Activated CD4-positive, alpha-beta T cell treated with anti-CD3 and anti-CD28 coated beads for 48 hours (primary cell): Measurements from ENCODE around the gene IFIH1.

Experiments
- DNase-seq: peaks from one replicate; pipeline ENCODE4 v3.0.0-alpha.2; 2020

IFIH1 gene

DNA sequence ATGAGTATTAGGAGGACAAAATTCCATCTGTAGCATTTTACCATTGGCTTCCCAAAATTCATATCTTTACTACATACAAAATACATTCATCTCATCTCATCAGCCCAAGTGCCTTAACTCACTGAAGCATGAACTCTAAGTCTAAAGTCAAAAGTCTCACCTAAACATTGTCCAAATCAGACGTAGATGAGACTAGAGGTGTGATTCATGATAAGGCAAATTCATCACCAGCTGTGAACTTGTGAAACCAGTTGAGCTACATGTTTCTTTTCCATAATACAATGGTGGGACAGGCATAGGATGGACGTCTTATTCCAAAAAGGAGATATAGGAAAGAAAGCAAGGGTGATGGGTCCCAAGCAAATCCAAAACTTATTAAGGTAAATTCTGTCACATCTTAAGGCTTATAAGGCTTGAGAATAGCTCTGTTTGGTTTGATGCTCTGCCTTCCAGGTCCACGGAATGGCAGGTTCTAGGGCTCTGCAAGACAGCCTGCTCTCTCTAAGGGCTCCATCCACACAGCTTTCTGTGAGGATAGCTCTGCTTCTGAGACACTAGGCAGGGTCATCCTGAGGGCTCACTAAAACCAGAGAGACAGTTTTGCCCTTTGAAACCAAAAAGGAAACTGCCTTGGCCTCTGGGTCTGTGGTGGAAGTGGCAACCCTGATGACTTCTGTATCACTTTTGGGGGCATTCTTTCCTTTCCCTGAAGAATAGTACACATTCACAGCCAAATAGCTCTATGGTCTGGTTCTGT lies 9.6 kb downstream of the IFIH1 start:
- DNase-seq = no peak

DNA sequence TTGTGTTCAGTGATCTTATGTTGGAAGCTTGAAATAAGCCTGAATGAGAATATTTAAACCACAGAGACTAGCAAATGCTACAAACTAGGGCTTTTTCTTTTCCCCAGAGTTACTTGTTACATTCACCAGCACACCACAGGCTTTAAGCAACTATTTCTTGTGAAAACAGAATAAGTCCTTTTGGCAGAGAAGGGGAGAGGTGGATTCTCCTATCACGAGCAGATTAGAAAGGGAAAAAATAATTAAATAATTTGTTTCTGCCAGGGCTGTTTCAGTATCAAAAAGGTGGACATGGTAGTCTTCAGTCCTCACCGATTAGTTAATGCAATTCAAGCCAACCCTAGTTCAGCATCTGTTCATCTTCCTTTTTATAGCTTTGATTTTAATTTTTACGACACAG lies 12.6 kb downstream of the IFIH1 start:
- DNase-seq = no peak

DNA sequence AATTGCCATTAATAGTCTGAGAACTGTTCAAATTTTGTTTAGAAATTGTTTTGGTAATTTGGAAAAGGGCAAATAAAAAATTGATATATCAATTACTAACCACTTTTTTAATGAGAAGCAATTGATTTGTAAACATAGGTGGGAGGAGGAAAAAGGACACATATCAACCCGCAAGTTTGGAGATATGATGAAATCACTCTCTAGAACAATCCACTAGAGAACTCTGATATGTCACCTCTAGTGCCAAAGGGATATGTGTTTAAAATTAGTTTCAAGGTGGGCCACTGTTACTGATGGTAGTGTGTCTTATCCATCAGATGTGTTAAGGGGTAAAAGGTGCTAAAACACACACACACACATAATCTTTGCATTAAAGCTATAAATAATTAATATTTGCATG lies 16.6 kb downstream of the IFIH1 start:
- no peak for DNase-seq

DNA sequence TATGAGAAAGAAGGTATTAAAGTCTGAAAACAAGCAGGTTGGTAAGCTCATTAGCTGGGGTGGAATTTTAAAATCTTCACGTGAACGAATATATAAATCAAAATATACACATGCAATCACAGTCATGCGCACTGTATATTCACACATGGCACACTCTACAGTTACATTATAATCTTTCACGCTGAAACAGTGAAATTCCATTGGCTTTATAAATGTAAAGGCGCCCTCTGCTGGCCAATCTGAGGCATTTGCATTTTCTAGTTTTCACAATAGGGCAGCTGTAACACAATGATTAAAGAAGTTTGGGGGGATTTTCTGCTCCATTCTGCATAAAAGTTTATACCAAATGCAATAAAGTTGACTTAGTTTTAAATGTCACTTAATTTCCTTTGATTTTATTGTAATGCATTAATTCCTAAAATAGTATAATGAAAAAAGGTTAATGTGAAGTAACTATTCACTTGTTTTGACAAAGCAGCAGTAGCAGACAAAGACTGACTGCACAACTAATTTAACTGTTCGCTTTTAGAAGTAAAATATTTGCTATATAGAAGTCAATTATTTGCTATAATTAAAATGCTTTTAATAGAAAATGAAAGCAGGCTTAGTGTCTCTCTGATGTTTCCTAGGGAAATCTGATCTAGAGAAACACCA lies 17.2 kb downstream of the IFIH1 start:
- DNase-seq = peak; percentile 64

DNA sequence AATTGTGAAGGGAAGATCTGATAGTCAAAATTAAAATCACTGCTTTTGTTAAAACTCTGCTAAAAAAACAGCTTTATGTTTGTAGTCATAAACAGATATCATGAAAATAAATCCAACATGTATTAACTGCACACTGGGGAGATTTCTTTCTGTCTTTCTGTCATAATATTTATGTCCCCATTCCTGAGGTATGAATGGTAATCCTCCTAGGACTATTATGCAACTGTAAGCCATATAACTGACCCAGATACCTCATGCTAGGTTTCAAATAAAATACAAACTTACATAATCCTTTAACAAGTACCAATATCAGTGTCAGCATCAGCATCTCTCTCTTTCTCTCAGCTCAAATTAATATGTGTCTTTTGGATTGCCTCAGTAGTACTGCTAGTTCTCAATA lies 18.2 kb downstream of the IFIH1 start:
- DNase-seq = no peak

DNA sequence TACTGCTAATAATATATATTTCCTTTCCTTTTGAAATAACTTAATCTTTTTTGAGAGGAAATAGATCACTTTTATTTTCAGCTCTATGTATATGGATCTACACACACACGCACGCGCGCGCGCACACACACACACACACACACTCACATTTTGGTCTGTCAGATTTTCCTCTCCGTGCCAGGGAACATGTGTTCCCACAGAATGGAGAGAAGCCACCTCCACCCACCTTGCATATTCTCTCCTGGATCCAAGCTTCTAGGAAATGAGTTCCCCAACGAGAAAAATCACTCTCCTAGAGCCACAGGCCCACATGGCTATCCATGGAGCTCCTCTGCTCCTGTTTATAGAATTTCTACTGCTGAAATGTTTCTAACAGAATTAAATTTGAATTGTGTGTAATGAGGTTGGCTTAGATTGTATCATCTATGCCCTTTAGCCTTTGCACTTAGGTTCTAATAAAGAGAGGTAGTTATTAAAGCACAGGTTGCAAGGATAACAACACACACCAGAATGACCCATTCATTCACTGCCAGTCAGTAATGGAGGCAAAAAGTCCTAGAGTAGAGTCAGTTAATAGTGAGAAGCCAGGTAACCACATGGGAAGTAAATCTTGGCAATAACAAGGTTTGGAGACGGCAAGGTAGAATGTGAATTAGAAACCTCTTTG lies 19.7 kb downstream of the IFIH1 start:
- DNase-seq = no peak

DNA sequence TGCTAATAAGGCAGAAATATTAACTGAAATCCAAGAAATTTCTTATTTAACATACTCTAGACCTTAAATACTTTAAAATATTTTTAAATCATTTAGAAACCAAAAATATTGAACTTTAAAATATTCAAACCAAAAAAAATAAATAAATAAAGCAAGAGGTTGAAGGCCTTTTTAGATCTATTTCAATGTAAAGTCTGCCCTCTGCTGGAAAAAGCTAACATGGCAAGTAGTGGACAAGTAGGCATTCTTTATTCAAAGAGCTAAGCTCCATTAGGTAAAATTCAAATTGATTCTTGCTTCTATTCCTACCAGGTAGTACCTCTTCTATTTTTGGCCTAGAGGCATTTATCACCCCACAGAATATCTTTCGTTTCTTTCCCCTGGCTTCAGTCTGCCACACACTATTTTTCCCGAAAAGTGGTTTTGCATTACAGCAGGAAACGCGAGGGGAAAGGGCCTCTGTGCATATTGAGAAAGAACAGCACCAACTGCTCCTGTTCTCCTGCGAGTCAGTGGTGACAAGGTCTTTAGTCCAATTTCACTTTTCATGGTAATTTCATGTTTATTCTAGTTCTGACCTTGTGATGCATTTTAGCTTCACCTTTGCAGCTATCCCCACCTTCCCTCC lies 20.4 kb downstream of the IFIH1 start:
- peak; percentile 67 for DNase-seq

DNA sequence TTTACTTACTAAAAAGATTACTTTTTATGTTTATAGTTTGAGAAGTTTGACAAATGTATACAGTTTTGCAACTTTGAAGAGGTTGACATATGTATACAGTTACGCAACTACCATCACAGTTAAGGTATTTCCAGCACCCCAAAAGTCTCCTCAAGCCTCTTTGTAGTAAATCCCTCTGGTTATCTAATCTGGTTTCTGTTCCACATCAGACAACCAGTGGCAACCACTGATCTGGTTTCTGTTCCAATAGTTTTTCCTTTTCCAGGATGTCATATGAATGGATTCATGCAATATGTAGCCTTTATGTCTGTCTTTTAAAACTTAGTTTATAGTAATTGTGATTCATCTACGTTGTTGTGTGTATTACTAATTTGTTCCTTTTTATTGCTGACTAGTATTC lies 23.5 kb downstream of the IFIH1 start:
- no peak for DNase-seq

DNA sequence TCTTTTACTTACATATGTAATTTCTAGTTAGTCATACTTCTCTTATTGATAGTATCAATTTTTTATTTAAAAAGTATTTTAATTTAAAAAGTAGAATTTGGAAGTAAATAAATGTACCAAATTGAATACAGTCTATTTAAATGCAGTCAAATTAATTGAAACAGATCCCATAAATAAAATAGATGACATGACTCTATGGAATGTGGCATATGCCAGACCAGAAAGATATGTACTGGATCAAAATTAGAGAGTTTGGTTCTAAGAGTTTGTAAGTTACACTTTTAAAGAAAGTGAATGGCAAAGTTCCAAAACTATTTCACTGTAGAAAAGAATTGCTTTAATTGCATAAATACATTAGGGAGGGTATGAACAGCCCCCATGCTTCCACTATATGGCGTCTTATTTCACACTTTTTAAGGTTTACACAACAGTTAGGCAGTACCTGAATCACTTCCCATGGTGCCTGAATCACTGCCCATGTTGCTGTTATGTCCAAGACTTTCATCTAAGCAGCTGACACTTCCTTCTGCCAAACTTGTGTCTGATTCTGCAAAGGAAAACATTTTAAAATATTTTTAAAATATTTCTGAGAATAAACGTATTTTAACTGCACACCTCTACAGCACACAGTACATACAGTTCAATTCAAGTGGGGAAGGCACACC lies 25.2 kb downstream of the IFIH1 start:
- no peak for DNase-seq

DNA sequence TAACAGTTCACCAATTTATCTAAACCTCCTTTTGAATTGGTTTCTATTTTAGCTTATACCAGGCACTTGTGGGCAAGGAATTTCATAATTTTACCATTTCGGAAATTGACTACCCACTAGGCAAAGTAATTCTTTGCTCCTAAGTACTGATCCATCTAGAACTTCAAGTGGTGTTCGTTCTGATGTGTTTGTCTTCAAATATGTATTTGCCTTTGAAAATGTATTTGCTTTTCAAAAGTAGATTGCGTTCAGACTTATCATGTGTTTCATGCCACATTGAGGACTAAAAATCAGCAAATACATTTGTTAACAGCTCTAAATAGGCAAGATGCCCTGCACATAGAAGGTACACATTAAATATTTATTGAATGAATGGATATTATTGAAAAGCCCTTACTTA lies 26.7 kb downstream of the IFIH1 start:
- no peak for DNase-seq

DNA sequence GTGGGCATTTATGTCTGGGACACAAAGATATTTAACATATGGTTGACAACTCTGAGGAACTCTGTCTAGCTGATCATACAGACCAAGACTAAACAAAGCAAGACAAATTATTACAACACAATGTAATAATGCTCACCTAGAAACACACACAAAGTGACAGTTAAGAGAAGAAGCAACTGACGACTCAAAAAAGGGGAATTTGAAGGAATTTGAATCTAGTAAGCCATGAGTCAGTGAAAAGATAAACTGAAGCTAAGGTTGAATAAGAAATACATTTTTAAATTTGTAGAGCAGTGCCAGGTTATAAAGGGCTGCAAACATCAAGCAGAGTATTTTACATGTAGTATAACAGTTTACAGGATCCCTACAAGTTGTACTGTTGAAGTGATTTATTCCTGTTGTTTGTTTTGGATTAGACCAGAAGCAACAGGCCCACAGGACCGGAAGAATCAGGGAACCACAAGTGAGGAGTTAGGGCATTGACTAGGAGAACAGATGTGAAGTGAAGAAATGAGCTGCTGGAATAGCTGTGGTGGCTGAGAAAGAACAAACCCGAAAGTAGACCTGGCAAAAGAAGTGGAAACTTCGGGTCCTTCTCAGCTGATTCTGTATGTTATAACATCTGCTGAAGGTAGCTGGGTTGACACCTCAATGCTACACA lies 35.6 kb downstream of the IFIH1 start:
- no peak for DNase-seq

DNA sequence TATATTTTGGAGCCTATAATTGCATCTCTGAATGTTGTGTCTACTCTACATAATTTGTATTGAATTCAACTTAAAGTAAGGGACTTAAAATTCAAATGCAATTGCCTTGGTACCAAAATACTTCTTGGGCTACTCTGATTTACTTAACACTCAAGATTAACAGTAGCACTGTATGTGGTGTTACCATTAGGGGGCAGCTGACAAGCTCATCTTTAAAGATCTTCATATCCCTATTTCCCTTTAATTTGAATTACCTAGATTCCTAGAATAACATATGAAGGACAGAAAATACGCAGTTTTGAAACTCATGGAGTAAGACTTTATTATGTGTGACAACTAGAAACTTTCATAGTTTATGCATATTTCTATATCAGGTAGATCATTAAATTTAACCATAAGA lies 37.8 kb downstream of the IFIH1 start:
- no peak for DNase-seq

DNA sequence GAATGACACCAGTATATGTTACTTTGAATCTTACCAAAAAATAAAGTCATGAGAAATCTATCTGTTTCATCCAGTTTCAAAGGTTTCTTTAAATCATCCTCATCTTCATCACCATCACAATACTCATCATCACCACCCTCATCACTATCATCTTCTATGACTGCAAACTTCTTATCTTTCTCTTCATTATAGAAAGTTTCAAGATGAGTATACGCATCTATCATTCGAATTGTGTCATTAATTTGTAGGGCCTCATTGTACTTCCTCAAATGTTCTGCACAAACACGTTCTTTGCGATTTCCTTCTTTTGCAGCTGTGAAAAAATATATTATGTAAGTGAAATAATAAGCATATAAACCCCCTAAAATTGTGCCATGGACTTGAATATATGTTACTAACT lies 41.1 kb downstream of the IFIH1 start:
- DNase-seq = no peak

DNA sequence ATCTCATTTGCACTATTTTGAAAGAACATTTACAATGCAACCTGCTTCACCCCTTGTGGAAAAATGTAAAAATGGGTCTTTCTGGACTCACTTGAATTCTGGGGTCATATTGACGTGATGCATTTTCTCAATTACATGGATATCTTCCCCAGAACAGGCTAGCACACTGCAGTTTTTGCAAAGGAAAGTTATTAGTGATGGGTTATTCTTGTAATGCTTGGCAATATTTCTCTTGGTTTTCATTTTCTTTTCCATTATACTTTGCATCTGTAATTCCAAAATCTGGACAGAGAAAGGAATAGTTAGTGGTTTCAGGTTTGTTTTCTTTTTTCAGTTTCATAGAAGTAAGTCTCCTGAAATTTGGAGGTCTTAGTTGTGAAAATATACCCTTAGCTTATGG lies 50.5 kb downstream of the IFIH1 start:
- no peak for DNase-seq

DNA sequence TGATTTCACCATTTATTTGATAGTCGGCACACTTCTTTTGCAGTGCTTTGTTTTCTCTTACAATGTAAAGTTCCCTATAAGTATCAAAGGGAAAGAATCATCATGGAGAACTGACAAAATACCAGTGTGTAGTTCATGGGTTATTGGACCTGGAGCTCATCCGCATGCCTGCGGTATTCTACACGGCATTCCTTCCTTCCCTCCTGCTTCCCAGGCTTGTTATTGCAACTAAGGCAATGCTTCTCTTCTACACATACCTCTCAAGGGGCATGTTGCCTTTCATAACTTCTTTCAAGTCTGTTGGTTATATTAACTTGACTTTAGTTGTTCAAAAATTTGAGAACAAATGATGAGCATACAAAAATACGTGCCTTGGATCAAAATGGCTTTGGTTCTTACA lies 51.0 kb downstream of the IFIH1 start:
- DNase-seq = no peak

DNA sequence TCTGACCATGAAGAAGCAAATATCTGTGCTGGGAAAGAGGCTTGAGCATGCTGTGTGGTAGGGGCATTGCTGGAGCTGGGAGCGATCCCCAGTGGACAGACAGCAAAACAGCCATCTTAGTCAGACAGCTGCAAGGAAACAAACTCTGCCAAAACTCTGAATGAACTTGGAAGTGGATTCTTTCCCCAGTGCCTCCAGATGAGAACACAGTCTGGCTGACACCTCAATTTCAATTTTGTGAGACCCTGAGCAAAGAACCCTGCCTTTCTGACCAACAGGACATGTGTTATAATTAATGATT lies 52.1 kb downstream of the IFIH1 start:
- DNase-seq = no peak

DNA sequence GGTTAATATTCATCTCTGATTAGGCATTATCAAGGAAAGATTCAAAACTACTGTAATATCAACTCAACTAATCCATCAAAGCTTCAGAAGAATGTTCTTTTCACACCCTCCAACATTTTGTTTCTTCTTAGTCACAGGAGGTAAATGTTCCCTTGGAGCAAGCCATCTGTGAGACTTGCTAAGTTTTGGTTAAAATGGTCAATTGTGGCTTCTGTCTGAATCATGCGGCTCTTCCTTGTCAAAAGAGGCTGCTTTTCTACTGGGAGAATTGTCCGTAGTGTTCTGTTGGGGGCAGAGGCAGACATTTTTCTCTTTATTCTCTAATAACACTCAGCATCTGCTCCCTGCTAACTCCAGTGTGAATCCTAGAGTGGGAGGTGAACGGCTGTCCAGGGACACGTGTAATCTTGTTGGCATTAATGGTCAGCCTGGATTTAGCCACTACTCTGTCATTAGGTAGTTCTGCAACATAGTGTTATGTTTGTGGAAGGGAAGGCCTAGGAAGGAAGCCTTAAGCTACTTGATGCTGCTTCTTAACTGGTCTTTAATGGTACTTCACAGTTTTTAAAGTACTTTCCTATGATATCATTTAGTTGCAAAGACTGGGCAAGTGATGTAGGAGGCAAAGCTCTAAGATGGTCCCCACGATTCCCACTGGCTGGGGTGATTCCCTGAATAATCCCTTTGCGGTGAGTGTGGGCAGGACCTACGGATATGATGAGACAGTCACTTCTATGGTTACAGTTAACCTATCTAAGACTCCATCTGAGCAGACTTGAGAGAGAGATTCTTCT lies 52.6 kb downstream of the IFIH1 start:
- no peak for DNase-seq

DNA sequence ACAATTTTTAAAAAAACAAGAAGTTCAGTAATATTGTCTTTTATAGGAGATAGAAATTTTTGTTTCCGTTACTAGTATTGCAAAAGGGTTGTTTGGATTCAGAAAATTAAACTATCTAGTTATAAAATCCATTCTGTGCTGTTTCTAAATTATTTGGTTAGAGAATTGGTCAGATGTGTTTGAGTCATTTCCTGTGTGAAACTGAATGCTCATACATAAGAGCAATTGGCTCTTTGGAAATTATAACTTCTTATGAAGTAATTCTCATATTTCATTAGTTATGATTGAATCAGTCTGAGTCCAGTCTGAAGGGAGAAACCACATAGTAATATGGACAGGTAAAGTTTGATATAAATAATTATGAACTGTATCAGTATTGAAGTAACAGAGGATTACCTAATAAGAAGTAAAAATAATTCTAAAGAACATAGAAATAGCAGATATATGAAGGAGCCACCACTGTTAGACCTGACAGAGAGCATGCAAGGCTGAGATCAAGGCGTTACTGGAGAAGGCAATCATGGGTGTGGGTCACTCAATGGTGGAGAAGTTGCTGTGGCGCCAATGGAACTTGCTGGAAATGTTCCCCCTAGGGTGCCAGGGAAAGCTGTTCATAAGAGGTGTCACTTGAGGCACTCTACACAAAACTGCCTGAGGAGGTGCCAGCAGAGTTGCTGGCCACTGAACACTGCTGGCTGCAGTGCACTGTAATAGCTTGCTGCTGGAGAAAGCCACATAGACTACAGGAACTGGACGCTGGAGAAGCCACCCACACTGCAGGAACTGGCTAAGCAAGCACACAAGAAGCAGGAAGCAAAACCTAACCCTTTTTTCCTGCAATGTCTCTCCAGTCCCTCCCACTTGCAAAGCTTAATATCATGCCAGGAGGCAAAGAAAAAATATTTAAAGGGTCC lies 57.2 kb downstream of the IFIH1 start:
- DNase-seq = no peak

DNA sequence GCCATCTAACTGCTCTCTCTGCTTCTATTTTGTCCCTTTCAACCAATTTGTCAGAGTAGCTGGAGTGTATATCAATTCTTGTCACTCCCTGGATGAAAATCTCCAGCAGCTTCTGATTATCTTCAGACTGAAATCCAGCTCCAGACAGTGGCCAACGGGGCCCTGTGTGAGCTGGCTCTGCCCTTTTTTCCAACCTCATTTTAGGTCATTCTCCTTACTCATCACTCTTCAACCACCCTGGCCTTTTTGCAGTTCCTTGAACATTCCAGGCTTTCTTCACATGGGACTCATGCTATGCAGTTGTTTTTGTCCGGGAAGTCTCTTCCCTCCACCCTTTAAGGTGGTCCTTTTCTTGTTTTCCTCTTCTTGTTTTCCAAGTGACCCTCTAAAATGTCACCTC lies 59.8 kb downstream of the IFIH1 start:
- DNase-seq = no peak

DNA sequence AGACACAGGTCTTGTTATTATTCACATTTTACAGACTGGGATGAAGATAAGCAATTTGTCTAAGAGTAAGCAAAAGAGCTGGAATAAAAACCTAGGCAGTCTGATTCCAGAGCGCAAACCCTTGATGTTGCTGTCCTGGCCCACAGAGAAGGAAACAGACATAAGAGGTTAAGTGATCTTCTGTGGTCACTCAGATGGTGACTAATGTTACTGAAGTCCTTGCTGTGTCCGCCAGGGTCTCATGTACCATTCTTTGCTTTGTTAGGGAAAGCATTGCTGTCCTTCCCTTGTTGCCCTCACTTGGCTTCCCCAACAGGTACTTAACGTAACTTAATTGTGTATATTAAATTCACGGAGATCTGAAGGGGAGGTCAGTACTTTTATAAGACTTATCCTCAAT lies 60.3 kb downstream of the IFIH1 start:
- no peak for DNase-seq

DNA sequence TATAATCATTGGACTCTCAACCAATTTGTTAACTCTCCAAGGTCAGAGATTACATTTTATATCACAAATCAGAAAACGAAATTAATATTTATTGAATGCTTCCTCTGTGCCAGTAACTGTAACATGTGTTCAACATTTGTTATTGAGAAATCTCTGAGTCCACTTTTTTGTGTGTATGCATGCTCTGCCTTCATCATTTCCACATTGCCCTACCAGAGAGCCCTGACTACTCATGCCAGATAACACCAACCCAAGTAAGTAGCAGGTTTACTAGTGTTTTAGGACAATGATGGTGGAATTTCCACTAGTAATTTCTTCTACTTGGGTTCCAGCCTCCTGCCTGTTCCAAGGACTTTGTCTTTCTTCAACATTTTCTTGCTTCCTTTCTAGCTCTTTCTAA lies 61.1 kb downstream of the IFIH1 start:
- no peak for DNase-seq
